ENCODE results near the gene SQSTM1.

GRCh38 chr5:179822059-179822432 lies 1.3 kb downstream of the SQSTM1 start:
- TF ChIP-seq POLR2AphosphoS5 (IDR thresholded peaks at IDR 0.05) (no peak), POLR2A (IDR thresholded peaks at IDR 0.05) (no peak)
